Measurements from ENCODE around the gene DUS1L.

DUS1L gene

GRCh38 chr17:82087961-82088837, 22.6 kb upstream of the DUS1L start:
- DNase-seq (ENCODE audit: low spot score) = no peak

- no peak for DNase-seq (ENCODE audit: low spot score)
Observed at GRCh38 chr17:82086941-82087906, 21.6 kb upstream of the DUS1L start.

- no peak for DNase-seq (ENCODE audit: low spot score)
Observed at GRCh38 chr17:82085931-82086764, 20.5 kb upstream of the DUS1L start.

- no peak for DNase-seq (ENCODE audit: low spot score)
Observed at GRCh38 chr17:82085031-82085861, 19.6 kb upstream of the DUS1L start.

GRCh38 chr17:82084373-82085030, 18.9 kb upstream of the DUS1L start:
- no peak for DNase-seq (ENCODE audit: low spot score)

GRCh38 chr17:82083533-82084359, 18.1 kb upstream of the DUS1L start:
- DNase-seq (ENCODE audit: low spot score) = no peak

GRCh38 chr17:82083009-82083408, 17.4 kb upstream of the DUS1L start:
- no peak for DNase-seq (ENCODE audit: low spot score)

- DNase-seq (ENCODE audit: low spot score) = no peak
Observed at GRCh38 chr17:82082456-82082855, 16.9 kb upstream of the DUS1L start.

GRCh38 chr17:82081966-82082365, 16.4 kb upstream of the DUS1L start:
- DNase-seq (ENCODE audit: low spot score) = no peak

GRCh38 chr17:82081546-82081945, 15.9 kb upstream of the DUS1L start:
- no peak for DNase-seq (ENCODE audit: low spot score)

- DNase-seq (ENCODE audit: low spot score) = no peak
Observed at GRCh38 chr17:82080789-82081464, 15.3 kb upstream of the DUS1L start.

- DNase-seq (ENCODE audit: low spot score) = no peak
Observed at GRCh38 chr17:82080048-82080788, 14.6 kb upstream of the DUS1L start.

GRCh38 chr17:82079001-82079677, 13.5 kb upstream of the DUS1L start:
- no peak for DNase-seq (ENCODE audit: low spot score)

GRCh38 chr17:82078433-82078832, 12.8 kb upstream of the DUS1L start:
- DNase-seq (ENCODE audit: low spot score) = no peak

- no peak for DNase-seq (ENCODE audit: low spot score)
Observed at GRCh38 chr17:82077617-82078358, 12.2 kb upstream of the DUS1L start.

GRCh38 chr17:82076785-82077591, 11.4 kb upstream of the DUS1L start:
- DNase-seq (ENCODE audit: low spot score) = no peak
